Stomach (tissue), 4 donors: Measurements from ENCODE around the gene IQCH.

Experiments
- CTCF ChIP-seq, 7 experiments: fragments of 450-650 bp in 4 of 7; fragments of 200-600 bp in 3 of 7; sonication (generic) in 3 of 7; IDR thresholded peaks; one replicate each; pipeline ENCODE4 v1.5.1; 2016 to 2019; ENCODE audit warnings: antibody characterized with exemption in 7 of 7, control low read depth in 2 of 7, mild to moderate bottlenecking in 1 of 7
- EP300 ChIP-seq: sonication (generic); formaldehyde crosslinking; IDR thresholded peaks from one replicate; pipeline ENCODE4 v1.6.1; 2017; ENCODE audit warnings: antibody characterized with exemption
- POLR2A ChIP-seq, 4 donors: fragments of 450-650 bp; IDR thresholded peaks; one replicate each; pipeline ENCODE4 v1.6.1; 2016; ENCODE audit warnings: antibody characterized with exemption in 4 of 4, control low read depth in 2 of 4, mild to moderate bottlenecking in 1 of 4, moderate library complexity in 1 of 4

- TF ChIP-seq POLR2A (IDR thresholded peaks at IDR 0.05) (no peak), CTCF (IDR thresholded peaks at IDR 0.05) (no peak), EP300 (no peak)
Observed at GRCh38 chr15:67304778-67305177, 50.2 kb downstream of the IQCH start.
